Measurements from ENCODE around the gene XKR7.

Gene XKR7

DNA sequence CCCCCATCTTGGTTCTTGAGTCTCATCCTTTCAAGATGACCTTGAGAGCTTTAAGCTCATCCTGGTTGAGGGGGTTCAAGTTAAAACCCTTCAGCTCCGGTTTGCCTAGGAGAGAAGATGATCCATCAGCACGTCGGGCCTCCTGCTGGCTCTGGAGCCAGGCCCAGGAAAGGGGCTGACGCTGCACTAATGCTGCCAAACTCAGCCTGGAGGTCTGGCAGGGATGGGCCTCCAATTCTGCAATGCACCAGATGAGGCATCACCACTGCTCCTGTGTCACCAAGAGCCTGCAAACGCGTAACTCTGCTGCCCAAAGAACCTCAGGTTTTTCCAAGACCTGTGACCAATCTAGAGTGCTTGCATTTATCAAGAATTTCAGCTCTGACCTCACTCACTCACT lies 22.2 kb upstream of the XKR7 start:
- no peak for DNase-seq

- no peak for DNase-seq
Measured at GRCh38 chr20:31948008-31948407, 19.9 kb upstream of the XKR7 start.

GRCh38 chr20:31949877-31950646 lies 17.9 kb upstream of the XKR7 start:
- DNase-seq: no peak

DNA sequence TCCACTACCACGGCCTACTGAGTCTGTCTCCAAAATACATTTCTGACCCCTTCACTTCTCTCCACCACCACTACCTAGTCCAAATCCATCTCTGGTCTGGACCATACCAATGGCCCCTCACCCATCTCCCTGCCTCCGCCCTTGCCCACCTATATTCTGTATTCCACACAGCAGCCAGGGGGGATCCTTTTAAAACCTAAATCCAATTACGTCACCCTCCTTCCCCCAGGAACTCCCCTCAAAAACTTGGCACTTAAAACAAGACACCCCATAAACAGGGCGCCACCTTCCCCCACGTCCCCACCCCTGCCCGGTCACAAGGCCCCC lies 16.8 kb upstream of the XKR7 start:
- no peak for DNase-seq

GRCh38 chr20:31951530-31952453 lies 16.2 kb upstream of the XKR7 start, which contains the start of gene PDRG1:
Gene PDRG1 (minus strand): TSS chr20:31952046. CDS start chr20:31951961, 85 bp downstream.
- DNase-seq: peak; percentile 86 to 94

- DNase-seq: no peak
Measured at GRCh38 chr20:31953556-31954148, 14.3 kb upstream of the XKR7 start.

DNA sequence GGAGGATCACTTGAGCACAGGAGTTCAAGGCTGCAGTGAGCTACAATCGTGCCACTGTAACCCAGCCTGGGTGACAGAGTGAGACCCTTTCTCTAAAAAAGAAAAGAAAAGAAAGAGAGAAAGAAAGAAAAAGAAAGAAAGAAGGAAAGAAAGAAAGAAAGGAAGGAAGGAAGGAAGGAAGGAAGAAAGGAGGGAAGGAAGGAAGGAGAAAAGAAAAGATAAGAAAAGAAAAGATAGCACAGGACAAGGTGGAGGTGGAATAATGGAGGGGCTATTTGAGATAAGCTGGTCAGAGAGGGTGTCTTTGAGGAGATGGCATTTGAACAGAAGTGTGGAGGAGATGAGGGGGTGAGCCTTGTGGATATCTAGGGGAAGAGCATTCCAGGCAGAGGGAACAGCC lies 13.5 kb upstream of the XKR7 start:
- DNase-seq: no peak

DNA sequence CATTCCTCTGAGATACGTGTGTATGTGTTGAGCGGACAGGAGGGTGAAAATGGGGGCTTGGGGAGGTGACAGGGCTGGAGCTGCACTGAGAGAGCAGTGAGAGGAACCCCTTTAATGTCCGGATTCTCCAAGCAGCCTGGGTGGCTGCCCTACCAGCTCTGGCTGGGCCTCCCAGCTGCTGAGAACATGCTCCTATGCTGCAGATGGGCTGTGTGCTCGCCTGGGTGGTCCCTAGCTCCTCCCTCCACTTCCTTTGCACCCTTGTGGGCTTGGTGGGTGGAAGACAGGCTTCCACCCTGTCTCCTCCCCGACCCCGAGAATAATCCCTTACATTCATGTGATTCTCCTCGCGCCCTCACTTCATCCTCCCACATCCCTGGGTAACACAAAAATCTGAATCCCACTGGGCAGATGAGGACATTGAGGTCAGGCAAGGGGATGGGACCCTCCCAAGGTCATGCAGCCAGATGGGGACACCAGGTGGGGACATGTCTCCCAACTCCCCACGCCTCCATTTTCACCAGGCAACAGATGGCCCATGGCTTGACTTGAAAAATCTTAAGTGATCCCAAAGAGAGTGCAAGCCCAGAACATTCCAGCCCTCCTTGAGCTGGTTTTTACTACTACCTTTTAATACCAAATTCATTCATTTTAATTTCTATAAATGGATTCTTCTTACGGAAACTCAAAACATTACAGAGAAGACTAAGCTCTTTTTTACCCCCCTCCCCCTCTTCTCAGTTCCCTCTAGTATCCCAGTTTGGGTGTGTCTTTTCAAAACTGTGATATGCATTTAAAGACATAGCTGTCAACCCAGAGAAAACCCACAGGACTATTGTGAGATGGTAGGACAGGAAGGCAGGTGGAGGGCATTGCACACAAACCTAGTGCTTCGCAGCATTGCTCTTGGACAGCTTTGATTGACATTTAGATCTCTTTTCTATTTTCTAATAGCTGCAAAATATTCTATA lies 11.1 kb upstream of the XKR7 start:
- DNase-seq: no peak

- DNase-seq: no peak
Measured at GRCh38 chr20:31962761-31963160, 5.2 kb upstream of the XKR7 start.

GRCh38 chr20:31963889-31964288 lies 4.1 kb upstream of the XKR7 start:
- DNase-seq: no peak

- DNase-seq: no peak
Measured at GRCh38 chr20:31966991-31967655, 828 bp upstream of the XKR7 start.

GRCh38 chr20:31968291-31969126 lies 558 bp downstream of the XKR7 start:
- DNase-seq: peak in 1 of 2 experiments; percentile 5

DNA sequence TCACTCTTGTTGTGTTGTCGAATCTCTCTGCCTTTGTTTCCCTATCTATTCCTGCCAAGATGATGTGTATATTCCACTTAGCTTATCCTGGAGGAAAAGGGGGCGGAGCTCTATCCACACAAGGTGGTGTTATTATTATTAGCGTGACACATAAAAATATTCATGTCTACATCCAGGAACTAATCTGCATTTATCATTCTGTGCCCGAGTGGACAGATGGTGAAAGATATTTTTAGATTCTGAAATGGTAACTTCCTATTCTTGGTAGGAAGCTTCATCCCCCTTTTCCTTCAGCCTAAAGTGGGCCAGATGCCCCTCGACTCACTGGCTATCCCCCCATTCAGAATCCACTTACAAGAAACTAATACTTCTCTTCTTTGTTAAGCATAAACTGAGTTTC lies 2.0 kb downstream of the XKR7 start:
- no peak for DNase-seq

DNA sequence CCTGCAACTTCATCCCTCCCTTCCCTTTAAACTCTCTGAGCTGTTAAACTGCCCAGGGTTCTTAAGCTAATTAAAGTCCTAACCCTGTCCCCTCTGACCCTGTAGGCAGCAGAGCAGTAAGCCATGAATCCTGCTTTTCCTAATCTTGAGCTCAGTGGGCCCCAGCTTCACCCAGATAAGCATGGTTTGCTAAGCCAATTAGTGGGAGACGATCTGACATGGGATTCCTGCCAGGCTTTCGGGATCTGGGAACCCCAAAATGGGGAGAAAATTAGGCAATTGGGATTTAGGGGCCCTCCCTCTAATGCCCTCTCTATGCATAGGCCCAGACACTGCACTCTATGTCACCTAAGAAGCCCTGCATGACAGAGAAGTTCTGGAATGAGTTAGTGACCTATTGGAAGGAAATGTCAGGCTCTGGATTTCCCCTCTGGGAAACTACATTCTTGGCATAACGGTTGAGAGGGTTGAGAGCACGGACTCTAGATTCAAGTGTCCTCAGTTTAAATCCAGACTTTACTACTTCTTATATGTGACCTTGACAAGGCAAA lies 4.6 kb downstream of the XKR7 start:
- DNase-seq: no peak

- DNase-seq: no peak
Measured at GRCh38 chr20:31974296-31974695, 6.3 kb downstream of the XKR7 start.

- no peak for DNase-seq
Measured at GRCh38 chr20:31974951-31975487, 7.1 kb downstream of the XKR7 start.

DNA sequence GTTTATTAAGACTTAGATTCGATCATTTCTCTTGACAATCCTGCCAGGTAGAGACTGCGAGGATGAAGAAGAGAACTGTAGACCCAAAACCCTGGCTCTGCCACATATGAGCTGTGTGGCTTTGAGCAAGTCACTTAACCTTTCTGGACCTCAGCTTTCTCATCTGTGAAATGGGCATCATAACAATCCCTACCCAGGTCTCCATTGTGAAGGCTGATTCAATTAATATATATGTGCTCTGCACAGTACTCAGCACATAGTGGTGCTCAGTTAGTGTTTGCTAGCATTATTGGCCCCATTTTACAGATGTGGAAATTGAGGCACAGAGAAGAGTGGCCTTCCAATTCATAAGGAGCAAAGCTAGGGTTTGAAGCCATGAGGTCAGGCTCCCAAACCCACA lies 7.9 kb downstream of the XKR7 start:
- DNase-seq: no peak

- no peak for DNase-seq
Measured at GRCh38 chr20:31977080-31977479, 9.1 kb downstream of the XKR7 start.

GRCh38 chr20:31979713-31980426 lies 11.9 kb downstream of the XKR7 start:
- DNase-seq: no peak

DNA sequence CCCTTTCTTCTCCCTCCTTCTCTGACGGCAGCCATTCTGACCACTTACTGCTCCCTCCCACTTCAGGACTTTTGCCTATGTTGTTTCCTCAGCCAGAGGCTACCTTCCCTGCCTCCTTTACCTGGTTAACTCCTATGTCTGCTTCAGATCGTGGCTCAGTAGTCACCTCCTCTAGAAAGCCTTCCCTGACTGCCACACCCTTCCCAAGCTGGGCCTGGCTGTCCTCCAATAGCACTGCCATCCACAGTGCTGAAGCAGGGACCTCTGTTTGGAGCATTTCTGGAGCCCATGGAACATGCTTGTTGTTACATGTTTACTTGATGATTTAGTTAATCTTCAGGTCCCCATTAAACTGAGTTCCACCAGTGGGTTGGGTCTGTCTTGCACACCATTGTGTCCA lies 13.8 kb downstream of the XKR7 start:
- DNase-seq: no peak

Data from NCI-H187 (cell line).